ENCODE data around the gene VLDLR.

DNA sequence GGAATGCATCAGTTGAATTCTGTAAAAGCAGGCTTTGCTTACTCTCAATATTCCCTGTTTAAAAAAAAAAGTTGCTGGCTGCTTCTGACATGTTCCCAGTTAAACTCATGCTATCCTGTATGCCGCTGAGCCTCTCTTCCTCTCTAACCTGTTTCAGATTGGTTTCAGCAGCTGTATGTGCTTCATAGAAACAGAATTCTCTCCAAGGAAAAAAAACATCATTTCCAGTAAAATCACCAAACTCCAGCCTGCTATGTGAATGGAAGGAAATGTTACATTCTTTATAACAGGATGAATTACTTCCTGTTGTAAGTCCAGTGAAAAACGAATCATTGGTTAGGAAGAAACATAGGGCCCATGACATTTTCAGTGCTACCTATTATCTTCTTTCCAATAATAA is 70.0 kb downstream of the VLDLR start:
- no peak for TF ChIP-seq CTCF (IDR thresholded peaks at IDR 0.05)
- TF ChIP-seq ZFX (IDR thresholded peaks at IDR 0.05; ENCODE audit: borderline replicate concordance) = no peak
